Activated naive CD4-positive, alpha-beta T cell treated with anti-CD3 and anti-CD28 coated beads, Interleukin-2, amount 50 U/mL, for 72 hours (primary cell): ENCODE results near the gene ORC4. TPM values are rescaled to one million over a fixed set of nuclear protein-coding genes. Genes with fewer than 3 reads are reported as not detected.
A peak's percentile ranks its signal among the peaks of the same experiment; 100 is the strongest.

Experiments used
- ATAC-seq, 2 donors: fragments of 150-1000 bp; cut with Tn5 transposase; 2 replicates each; pipeline ENCODE4 v1.10.0; 2021; ENCODE audit warnings: mild to moderate bottlenecking in 2 of 2, moderate library complexity in 2 of 2
- DNase-seq, 2 donors: peaks; one replicate each; pipeline ENCODE4 v3.0.0; 2021 to 2022; ENCODE audit warnings: low spot score in 2 of 2
- H3K27ac Mint-ChIP-seq, 2 donors: one replicate each; pipeline ENCODE4 v1.8.0; 2022; ENCODE audit warnings: mild to moderate bottlenecking in 2 of 2, mixed read lengths in 2 of 2
- H3K36me3 Mint-ChIP-seq, 2 donors: one replicate each; pipeline ENCODE4 v1.8.0; 2022; ENCODE audit warnings: mixed read lengths in 2 of 2
- H3K9me3 Mint-ChIP-seq, 2 donors: one replicate each; pipeline ENCODE4 v1.8.0; 2022; ENCODE audit warnings: mixed read lengths in 2 of 2
- total RNA-seq, 2 donors: library from RNA; stranded (reverse); gene quantifications; one replicate each; pipeline ENCODE4 v1.2.3, GENCODE V29; 2022

ORC4 gene
- total RNA-seq, 2 donors from 2014 or later = 32.5 to 35.9 TPM

DNA sequence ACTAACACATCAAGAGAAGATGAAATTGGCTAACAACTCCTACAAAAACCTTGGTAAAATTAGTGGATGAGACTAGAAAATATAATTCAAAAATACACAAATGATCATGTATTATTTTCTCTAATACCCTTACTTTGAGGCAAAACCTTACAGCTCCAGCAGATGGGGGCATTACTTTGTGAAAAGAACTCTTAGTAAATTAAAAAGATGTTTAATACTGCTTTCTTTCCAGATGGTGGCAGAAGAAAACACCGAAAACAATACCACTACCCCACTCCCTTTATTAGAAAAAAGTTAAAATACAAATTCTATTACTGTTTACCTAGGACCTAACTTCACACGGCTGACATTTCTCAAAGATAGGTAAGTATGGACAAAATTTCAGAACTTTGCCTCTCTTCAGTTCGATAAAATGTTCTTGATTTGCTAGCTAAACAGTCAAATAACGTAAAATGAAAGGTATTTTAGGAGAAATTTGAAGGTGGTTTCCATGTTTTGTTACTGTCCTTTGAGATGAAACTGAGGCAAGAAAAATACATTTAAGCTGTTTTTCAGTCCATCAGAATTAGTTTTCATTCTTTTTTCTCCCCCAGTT lies 30.6 kb downstream of the ORC4 start:
- ATAC-seq (no peak), DNase-seq (no peak)
- Mint-ChIP-seq H3K27ac (peak overlapping the region in 1 of 2 donors; percentile 75), H3K36me3 (peaks cover under 1 to 10% of the 10 kb centered on the region in 2 donors), H3K9me3 (no peaks in the 10 kb centered on the region)

DNA sequence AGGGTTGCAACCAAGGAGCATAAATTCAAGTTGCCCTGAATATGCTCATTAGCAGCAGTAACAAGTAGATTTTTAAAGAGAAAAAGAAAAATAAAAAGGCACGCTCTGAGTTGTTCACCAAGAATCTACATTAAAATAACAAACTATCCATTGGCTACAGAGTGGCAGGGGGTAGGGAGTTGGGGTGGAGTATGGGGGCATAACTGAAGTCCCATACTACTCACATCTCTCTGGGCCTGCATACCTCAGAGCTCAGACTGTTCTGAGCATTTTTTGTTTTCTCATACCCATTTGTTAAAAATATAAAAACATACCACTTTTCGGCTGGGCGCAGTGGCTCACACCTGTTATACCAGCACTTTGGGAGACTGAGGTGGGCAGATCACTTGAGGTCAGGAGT lies 31.4 kb downstream of the ORC4 start:
- ATAC-seq = no peak
- no peak overlapping the region for H3K27ac Mint-ChIP-seq
- H3K9me3 Mint-ChIP-seq = no peaks in the 10 kb centered on the region
- H3K36me3 Mint-ChIP-seq = peaks cover 0 to 2% of the 10 kb centered on the region in 2 donors
- DNase-seq = no peak

DNA sequence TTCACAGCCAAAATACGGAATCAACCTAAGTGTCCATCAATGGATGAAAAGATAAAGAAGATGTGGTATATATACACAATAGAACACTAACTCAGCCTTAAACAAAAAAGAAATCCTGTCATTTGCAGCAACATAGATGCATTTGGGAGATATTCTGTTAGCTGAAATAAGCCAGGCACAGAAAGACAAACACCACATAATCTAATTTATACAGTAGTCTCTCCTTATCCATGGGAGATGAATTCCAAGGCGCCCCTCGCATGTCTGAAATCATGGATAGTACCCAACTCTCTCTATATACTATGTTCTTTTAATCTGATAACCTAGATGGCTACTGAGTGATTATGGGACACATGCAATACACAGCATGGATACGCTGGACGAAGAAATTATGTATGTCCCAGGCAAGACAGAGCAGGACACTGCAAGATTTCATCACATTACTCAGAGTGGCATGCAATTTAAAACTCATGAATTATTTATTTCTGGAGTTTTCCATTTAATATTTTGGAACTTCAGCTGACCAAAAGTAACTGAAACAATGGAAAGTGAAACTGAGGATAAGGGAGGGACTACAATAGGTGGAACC lies 39.5 kb downstream of the ORC4 start:
- Mint-ChIP-seq H3K27ac (no peak overlapping the region), H3K36me3 (peaks cover 12 to 28% of the 10 kb centered on the region in 2 donors), H3K9me3 (peaks cover 3 to 6% of the 10 kb centered on the region in 2 donors)
- DNase-seq (no peak), ATAC-seq (no peak)

DNA sequence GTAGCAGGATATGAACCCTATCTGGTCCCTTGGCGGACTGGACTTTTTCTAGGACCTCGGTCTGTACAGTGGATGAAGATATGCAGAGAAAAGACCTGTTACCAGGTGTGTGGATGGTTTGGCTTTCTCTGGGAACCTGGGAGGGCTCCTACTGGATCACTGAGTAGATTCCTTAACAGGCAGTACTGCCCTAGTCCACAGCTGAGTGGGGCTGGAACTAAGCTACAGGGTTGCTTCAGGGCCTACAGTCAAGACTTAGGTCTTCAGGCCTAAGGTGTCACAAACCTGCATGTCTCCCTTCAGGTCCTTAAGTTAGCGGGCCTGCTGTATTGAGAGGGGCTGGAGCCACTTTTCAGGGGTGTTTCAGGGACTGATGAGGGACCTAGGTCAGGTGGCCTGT lies 42.9 kb downstream of the ORC4 start:
- no peak for DNase-seq
- peaks cover 3 to 6% of the 10 kb centered on the region in 2 donors for H3K9me3 Mint-ChIP-seq
- ATAC-seq = no peak
- peaks cover 12 to 26% of the 10 kb centered on the region in 2 donors for H3K36me3 Mint-ChIP-seq
- no peak overlapping the region for H3K27ac Mint-ChIP-seq

DNA sequence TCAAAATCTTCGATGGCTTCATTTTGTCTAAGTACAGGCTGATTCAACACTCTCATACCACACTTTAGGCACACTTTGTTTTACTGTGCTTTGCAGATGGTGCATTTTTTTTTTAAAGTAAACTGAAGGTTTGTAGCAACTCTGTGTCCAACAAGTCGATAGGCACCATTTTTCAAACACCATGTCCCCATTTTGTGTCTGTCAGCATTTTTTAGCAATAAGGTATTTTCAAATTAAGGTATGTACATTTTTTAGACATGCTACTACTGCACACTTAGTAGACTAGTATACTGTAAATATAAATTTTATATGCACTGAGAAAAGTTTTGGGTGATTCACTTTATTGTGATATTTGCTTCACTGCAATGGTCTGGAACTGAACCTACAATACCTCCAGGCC lies 44.4 kb downstream of the ORC4 start:
- peaks cover 3 to 6% of the 10 kb centered on the region in 2 donors for H3K9me3 Mint-ChIP-seq
- H3K36me3 Mint-ChIP-seq = peaks cover 12 to 28% of the 10 kb centered on the region in 2 donors
- DNase-seq (no peak), ATAC-seq (no peak)
- no peak overlapping the region for H3K27ac Mint-ChIP-seq

DNA sequence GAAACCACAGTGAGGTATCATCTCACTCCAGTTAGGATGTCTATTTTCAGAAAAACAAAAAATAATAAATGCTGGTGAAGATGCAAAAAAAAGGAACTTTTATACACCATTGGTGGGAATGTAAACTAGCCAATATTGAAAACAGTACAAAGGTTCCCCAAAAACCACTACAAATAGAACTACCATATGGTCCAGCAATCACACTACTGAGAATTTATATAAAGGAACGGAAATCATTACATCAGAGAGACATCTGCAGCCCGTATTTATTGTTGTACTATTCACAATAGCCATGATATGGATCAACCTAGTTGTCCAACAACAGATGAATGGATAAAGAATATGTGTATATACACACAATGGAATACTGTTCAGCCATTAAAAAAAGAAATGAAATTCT lies 52.0 kb downstream of the ORC4 start:
- DNase-seq (no peak), ATAC-seq (no peak)
- Mint-ChIP-seq H3K9me3 (peaks cover 5 to 19% of the 10 kb centered on the region in 2 donors), H3K27ac (no peak overlapping the region), H3K36me3 (peaks cover 46 to 51% of the 10 kb centered on the region in 2 donors)

GRCh38 chr2:147952118-147952517 lies 68.4 kb downstream of the ORC4 start:
- Mint-ChIP-seq H3K9me3 (no peaks in the 10 kb centered on the region), H3K27ac (no peak overlapping the region), H3K36me3 (no peaks in the 10 kb centered on the region)
- no peak for DNase-seq
- ATAC-seq = no peak

GRCh38 chr2:147945660-147946059 lies 74.9 kb downstream of the ORC4 start:
- no peak for ATAC-seq
- DNase-seq = no peak
- no peaks in the 10 kb centered on the region for H3K9me3 Mint-ChIP-seq
- no peaks in the 10 kb centered on the region for H3K36me3 Mint-ChIP-seq
- H3K27ac Mint-ChIP-seq = no peak overlapping the region

DNA sequence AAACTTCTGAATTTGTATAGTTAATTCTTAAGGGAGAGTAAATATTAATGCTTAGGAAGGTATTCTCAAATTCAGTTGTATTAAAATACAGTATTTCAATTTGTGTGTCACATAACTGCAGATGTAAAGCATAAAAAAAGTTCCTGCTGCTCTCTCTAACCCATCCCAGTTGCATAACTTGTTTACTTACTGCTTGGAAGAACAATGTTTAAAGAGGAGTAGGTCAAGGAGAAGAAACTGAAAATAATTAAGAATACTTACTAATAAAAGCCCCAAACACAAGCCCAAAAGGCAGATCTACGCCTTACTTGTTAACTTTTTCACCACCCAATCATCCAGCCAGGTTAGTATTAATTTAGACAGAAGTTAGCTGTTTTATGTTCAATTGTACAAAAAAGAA lies 81.2 kb downstream of the ORC4 start:
- peak overlapping the region in 1 of 2 donors; percentile 5 for H3K27ac Mint-ChIP-seq
- no peaks in the 10 kb centered on the region for H3K9me3 Mint-ChIP-seq
- DNase-seq (no peak), ATAC-seq (no peak)
- H3K36me3 Mint-ChIP-seq = peaks cover 0 to 4% of the 10 kb centered on the region in 2 donors

DNA sequence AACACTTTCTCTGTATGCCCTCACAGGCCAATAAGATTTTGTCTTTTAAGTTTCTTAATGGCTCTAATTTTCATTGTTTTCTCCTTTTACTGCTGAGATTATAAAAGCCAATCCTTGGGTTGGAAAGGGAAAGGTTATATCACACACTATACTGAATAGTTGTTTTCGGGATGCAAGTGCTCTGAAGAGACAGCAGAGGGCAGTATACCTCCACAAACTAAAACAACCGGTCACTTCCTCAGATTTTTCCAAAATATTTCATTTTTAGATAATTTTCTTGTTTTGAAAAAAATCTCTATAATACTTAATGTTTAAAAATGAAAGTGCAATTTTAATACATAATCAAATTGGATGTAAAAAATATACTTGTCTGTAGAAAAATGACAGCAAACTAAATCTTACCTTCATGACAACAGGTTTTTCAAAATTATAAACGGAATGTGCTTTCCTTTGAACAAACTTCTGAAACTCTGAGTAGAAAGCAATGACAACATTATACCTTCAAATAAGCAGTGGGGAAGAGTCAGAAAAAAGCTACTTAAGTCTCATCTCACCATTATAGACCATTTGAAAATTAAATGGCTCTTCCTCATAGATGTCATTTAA lies 82.7 kb downstream of the ORC4 start:
- Mint-ChIP-seq H3K27ac (no peak overlapping the region), H3K9me3 (no peaks in the 10 kb centered on the region)
- peak; percentile 41 to 47 for ATAC-seq

DNA sequence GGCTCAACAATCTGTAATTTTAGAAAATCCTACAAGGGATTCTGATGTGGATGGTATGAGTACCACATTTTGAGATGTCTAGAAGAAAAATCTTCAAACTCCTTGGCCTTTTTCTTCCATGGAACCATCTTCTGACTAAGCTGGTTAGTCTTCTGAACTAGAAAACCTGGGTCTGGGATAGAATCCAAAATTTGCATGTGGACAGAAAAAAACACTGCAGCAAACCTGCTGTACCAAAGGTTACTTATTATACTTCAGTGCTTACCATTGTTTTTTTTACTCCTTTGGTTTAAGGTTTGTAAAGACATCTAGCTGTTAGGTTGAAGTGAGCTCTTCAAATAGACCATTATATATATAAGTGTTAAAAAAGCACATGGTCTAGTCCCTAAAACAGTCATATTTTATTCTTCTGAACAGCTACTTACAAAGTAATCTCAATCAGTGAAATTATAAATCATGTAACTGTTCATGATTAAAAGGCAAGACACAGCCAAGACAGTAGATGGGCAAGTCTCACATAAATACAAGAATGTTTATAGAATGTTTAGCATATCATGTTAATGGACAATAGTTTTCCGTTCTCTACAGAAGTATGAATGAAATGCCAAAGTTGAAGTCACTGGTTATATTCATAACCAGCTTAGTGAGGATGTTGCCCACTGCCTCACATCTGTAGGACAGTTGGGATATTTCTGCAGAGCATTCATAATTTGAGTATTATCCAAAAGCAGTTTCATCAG lies 85.5 kb downstream of the ORC4 start:
- ATAC-seq = no peak

More for the DNA sequence above, 82.7 kb downstream of the ORC4 start:
- DNase-seq = no peak
- peaks cover 0 to 4% of the 10 kb centered on the region in 2 donors for H3K36me3 Mint-ChIP-seq

GRCh38 chr2:147933931-147934330 lies 86.6 kb downstream of the ORC4 start:
- peaks cover 0 to 8% of the 10 kb centered on the region in 2 donors for H3K36me3 Mint-ChIP-seq
- H3K27ac Mint-ChIP-seq = no peak overlapping the region
- ATAC-seq (no peak), DNase-seq (no peak)
- no peaks in the 10 kb centered on the region for H3K9me3 Mint-ChIP-seq

More for the DNA sequence above, 85.5 kb downstream of the ORC4 start:
- no peaks in the 10 kb centered on the region for H3K9me3 Mint-ChIP-seq
- peaks cover 0 to 4% of the 10 kb centered on the region in 2 donors for H3K36me3 Mint-ChIP-seq
- no peak for DNase-seq
- H3K27ac Mint-ChIP-seq = no peak overlapping the region

DNA sequence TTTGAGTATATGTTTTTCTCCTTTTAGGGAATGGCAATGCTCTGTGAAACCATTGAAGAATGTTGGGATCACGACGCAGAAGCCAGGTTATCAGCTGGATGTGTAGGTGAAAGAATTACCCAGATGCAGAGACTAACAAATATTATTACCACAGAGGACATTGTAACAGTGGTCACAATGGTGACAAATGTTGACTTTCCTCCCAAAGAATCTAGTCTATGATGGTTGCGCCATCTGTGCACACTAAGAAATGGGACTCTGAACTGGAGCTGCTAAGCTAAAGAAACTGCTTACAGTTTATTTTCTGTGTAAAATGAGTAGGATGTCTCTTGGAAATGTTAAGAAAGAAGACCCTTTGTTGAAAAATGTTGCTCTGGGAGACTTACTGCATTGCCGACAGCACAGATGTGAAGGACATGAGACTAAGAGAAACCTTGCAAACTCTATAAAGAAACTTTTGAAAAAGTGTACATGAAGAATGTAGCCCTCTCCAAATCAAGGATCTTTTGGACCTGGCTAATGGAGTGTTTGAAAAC lies 93.4 kb downstream of the ORC4 start:
- no peak for ATAC-seq
- no peak for DNase-seq
- Mint-ChIP-seq H3K9me3 (no peaks in the 10 kb centered on the region), H3K27ac (no peak overlapping the region), H3K36me3 (peaks cover 4 to 8% of the 10 kb centered on the region in 2 donors)

DNA sequence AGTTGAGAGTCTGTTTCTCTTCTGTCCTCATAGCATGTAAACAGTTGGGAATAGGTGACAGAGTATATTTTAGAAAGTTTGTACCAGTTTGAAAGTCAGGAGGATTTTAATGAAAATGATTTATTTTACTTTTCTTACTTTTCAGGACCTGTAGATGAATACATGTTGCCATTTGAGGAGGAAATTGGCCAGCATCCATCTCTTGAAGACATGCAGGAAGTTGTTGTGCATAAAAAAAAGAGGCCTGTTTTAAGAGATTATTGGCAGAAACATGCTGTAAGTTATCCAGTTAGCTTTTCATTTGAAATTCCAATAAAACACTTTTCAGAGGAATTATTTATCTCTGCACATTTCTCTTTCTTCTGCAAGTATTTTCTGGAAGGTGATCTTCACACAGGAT lies 94.7 kb downstream of the ORC4 start:
- ATAC-seq (no peak), DNase-seq (no peak)
- H3K27ac Mint-ChIP-seq = no peak overlapping the region
- no peaks in the 10 kb centered on the region for H3K9me3 Mint-ChIP-seq
- peaks cover 4 to 8% of the 10 kb centered on the region in 2 donors for H3K36me3 Mint-ChIP-seq

GRCh38 chr2:147924647-147925046 lies 95.9 kb downstream of the ORC4 start:
- H3K36me3 Mint-ChIP-seq = peaks cover under 1 to 8% of the 10 kb centered on the region in 2 donors
- H3K27ac Mint-ChIP-seq = no peak overlapping the region
- no peaks in the 10 kb centered on the region for H3K9me3 Mint-ChIP-seq
- no peak for DNase-seq
- ATAC-seq = no peak

GRCh38 chr2:147923846-147924245 lies 96.7 kb downstream of the ORC4 start:
- ATAC-seq (no peak), DNase-seq (no peak)
- no peak overlapping the region for H3K27ac Mint-ChIP-seq

GRCh38 chr2:147917161-147917560 lies 103.4 kb downstream of the ORC4 start:
- Mint-ChIP-seq H3K27ac (no peak overlapping the region), H3K36me3 (no peaks in the 10 kb centered on the region), H3K9me3 (no peaks in the 10 kb centered on the region)
- DNase-seq (no peak), ATAC-seq (no peak)

More at GRCh38 chr2:147923846-147924245, 96.7 kb downstream of the ORC4 start:
- Mint-ChIP-seq H3K36me3 (peaks cover 0 to 8% of the 10 kb centered on the region in 2 donors), H3K9me3 (no peaks in the 10 kb centered on the region)
